ENCODE measurements around the gene PIGS.
"Not testable (repeated sequence)": the region's sequence is repeated elsewhere in the genome, so short reads cannot be mapped to it uniquely, and the experiment has no call there.

PIGS gene

DNA sequence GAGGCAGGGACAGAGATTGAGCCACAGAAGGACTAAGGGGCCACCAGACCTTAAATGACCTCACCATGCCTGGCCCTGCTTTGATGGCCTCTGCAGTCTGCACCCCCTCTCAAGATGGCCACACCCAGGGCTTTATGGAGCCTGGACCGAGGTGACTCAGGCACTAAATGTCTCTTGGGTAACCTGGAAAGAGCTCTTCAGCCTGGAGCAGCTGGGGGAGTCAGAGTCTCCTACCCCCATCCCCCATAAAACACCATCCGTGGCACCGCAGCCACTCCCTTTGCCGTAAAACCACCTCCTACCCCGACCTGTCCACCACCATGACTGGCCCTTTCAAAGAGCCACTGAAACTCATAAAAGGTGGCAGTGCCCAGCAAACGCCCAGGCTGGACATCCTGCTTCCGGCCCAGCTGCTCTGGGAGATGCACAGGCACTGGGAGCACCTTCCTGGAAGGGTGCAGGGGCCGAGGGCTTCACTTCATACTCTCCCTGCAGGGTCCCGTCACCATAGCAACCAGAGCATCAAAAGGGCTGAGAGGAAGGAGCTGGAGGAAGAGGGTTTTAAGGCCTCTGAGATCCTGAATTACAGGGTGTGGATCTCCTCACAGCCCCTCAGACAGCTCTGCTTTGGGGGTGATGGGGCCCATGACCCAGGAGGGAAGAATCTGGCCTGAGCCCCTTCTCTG is 42.9 kb downstream of the PIGS start:
- no peak for DNase-seq

DNA sequence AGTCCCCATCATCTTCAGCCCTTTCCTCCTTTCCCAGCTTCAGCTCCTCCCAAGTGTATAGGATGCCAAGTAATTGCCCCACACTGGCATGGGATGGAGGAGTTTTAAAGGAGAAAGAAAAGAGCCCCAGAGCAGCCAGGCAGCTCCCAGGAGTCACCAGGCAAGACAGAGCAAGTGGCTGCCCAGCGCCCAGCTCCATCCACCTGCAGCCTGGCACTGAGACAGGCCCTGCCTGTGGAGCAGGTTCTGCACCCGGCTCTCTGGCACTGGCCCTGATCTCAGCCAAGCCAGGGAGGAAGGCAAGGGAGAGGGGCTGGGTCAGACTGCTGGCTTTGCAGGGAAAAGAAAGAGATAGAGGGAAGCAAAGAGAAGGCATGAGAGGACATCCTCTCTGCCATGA is 43.5 kb downstream of the PIGS start:
- no peak for DNase-seq

DNA sequence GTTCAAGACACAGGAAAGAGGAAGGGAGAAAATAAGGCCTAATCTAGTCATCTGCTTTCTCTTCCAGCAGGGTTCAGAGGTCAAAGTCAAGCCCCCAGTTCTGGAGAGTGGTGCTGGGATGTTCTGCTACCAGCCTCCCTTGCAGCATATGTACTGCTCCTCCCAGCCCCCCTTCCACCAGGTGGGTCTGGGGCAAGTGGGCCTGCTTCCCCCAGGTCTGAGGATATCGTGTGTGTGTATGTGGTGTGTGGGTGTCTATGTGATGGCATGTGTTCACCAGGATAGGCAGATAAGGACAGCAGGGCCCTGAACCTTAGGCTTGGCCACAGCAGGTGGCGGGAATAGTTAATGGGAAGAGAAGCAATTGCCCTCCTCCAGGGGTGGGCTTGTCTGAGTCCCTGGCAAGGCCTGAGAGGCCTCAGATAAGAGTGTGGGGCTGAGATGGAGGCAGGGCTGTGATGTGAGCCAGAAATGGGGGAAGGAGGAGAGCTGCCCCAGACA is 44.1 kb downstream of the PIGS start:
- no peak for DNase-seq

DNA sequence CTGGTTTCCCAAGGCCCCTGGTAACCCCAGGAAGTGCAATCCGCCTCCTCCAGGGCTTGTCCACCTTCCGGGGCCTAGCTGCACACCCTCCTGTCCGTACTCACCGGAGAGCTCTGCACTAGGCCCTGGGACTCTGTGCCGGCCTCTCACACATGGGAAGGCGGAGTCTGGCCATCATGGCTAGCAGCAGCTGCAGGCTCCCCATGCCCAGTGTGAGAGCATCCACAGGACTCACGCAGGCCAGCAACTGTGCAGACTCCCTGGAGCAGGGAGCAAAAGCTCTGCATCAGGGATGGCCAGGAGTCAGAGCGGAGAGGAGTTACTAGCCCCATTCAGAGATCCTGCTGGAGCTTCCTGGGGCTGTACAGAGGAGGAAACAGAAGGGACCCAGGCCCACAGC is 44.9 kb downstream of the PIGS start:
- no peak for DNase-seq

DNA sequence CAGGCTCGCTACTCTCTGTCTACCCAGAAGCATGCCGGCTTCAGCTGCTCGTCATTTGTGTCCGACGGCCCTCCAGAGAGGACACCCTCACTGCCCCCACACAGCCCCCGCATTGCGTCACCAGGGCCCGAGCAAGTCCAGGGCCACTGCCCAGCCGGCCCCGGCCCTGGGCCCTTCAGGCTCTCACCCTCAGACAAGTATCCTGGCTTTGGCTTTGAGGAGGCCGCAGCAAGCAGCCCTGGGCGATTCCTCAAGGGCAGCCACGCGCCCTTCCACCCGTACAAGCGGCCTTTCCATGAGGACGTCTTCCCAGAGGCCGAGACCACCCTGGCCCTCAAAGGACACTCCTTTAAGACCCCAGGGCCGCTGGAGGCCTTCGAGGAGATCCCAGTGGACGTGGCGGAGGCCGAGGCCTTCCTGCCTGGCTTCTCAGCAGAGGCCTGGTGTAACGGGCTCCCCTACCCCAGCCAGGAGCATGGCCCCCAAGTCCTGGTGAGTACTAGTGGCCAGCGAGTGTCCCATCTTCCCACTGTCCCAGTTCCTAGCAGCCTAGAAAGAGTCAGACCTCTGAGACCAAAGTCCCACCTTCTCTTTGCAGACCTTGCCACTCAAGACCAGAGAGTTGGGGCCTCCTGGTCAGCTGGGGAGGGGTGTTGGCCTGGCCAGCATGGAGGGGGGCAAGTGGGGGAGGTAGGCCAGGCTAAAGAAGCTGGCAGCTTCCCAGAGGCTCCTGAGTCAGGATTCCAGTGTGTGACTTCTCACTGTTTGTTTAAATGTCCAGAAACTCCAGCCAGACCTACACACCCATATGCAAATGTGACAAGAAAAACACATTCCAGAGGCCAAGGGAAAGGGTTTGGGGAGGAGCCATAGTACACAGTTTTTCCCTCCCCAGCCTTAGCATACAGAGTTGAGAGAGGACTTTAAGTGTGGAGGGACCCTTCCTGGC is 46.6 kb downstream of the PIGS start:
- no peak for DNase-seq

DNA sequence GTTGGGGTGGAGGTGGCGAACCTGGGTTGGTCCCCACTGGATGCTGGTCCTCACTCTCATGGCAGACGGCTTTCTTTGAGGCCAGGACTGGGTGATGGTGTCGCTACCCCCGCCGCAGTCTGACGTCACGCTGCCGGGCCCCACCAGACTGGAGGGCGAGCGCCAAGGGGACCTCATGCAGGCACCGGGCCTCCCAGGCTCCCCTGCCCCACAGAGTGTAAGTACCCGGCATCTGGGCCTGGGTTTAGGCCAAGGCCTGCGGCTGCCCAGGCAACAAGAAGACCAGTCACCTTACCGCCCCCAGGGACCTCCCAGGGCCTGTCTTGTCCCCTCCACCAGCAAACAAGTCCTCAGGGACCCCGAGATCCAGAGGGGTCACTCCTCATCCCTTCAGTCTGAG is 47.4 kb downstream of the PIGS start:
- DNase-seq = no peak

DNA sequence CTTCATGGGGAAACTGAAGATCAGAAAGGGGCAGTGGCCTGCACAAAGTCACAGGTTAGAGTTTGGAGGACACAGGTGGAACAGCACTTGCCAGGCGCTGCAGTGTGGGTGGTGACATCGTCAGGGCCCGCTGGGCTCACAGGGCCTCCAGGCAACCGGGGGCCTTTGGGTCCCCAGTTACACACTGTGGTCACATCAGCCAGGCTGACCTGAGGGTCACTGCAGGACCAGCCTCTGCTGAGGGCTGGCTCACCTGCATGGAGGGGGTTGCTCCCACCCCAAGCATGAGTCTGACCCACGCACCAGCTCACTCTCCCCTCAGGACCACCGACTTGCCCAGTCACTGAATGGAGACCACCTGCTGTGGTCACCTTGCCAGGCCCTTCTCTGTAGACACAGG is 48.1 kb downstream of the PIGS start:
- no peak for DNase-seq

DNA sequence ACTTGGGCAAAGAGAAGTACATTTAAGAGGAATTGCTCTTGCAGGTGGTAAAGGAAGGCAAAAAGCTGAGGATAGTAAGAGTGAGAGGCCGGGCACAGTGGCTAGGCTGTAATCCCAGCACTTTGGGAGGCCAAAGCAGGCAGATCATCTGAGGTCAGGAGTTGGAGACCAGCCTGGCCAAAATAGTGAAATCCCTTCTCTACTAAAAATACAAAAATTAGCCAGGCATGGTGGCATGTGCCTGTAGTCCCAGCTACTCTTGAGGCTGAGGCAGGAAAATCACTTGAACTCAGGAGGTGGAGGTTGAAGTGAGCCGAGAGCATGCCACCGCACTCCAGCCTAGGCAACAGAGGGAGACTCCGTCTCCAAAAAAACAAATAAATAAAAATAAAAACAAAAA is 49.0 kb downstream of the PIGS start:
- DNase-seq = not testable (repeated sequence)

DNA sequence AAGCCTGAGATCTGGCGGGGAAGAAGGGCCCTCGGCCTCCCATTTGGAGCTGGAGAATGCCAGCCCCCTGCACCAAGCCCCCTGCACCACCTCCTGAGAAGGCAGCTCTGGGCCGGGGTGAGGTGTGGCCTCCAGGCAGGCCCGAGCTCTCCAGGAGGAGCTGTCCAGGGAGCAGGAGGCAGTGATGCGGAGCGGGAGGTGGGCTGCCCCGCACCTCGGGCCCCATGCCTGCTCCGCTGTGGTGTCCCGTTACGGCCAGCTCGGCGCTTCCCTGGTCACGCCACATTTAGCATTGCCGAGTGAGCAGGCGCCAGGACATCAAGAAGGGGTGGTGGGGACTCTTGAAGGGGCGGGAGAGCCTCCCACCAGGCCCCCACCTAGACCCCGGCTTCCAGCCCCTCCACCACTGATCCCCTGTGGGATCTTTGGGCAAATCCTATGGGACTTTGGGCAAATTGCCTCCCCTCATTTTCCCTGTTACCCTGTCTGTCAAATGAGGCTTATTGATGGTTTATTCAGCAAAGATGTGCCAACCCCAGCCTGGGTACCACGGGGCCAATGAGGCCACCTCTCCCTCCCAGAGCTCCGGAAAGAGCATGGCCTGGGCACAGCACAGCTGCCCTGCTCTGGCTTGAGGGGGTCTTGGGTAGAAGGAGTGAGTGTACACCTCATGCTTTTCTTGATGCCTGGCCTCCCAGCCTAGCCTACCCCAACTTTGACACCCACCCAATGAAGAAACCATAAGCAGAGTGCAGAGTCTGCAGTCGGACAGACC is 49.8 kb downstream of the PIGS start:
- DNase-seq = no peak

DNA sequence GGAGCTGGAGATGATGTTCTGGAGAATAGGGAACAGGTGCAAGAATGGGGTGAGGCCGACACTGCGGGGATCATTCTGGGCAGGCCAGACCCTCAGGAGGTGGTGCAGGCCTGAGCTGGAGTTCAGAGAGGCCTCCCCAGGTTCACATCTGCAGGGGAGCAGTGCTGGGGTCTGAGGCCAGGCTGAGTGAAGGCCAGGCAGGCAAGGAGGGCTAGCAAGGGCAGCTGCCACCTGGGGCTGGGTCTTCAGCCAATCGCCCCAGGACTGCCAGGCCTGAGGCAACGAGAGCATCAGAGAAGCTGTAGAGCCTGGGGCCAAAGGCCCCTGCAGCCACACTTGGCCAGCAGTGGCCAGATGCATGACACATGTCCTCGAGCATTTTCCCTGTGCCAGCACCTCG is 50.6 kb downstream of the PIGS start:
- DNase-seq = no peak

DNA sequence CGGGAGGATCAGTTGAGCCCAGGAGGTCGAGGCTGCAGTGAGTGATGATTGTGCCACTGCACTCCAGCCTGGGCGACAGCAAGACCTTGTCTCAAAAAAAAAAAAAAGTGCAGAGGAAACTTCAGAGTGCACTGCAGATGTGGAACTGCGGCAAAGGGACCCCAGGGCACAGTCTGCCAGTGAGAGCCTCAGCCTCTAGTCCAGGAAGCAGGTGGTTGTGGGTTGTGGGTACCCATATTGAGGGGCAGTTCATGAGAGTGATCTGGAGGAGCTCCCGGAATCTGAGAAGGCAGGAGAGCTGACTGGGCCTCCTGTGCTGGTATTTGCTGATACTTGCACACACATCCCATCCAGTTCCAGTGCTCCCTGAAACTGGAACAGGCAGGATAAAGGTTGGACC is 52.1 kb downstream of the PIGS start:
- no peak for DNase-seq

DNA sequence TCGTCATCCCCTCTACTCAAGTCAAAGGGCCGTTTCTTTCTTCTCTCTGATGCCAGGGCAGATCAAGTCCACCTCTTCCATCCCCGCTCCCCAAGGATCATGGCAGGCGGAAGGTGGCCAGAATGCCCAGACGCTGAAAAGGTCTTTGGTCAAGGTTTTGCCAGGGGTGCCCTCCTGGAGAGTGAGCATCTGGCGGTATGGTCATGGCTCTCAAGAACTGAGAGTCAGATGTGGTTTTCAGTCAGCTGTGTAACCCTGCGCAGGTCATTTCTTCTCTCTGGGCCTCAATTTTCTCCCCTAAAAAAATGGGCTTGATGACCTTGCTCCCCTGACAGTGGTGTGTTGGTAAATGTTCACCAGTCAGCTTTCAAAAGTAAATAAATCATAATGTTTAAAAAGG is 52.7 kb downstream of the PIGS start:
- no peak for DNase-seq

DNA sequence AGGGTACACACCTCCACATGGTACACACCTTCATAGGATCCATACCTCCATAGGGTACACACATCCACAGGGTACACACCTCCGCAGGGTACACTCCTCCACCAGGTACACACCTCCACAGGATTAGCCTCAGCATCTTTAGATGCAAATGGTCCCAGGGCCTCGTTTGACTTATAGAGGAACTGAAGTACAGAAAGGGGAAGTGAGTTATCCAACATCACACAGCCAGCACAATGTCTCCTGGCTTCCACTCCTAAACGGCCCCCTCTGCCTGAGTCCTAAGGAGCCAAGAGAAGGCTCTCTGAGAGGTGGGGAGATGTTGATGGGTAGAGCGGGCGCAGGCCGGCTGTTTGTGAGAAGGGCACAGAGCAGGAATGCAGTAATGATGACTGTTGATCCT is 53.2 kb downstream of the PIGS start:
- DNase-seq = no peak

DNA sequence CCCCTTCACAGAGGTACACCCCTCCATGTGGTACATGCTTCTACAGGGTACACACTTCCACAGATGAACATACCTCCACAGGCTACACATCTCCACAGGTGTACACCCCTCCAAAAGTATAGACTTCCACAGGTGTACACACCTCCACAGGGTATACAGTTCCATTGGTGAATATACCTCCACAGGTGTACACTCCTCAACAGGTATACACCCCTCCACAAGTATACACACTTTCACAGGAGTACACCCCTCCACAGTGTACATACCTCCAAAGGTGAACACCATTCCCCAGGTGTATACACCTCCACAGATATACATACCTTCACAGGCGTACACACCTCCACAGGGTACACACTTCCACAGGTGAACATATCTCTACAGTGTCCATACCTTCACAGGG is 55.8 kb downstream of the PIGS start:
- DNase-seq = no peak

DNA sequence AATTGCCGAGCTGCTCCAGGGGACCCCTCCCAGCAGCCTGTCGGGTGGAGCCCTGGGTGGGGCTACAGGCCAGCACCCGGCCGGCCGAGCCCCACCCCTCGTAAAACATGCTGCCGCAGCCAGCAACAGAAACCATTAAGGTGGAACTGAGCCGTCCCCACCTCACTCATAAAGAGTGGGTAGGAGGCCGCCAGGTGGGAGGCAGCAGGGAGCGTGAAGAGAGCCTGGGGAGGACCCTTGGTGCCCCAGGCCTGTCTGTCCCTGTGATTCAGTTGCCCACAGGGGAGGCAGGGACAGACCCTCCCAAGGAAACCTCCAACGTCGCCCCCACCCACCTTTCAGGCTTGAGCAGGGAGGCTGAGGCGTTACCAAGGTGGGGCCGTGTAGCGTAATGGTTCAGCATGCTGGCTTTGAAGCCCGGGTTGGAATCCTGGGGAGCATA is 56.7 kb downstream of the PIGS start:
- DNase-seq = no peak

DNA sequence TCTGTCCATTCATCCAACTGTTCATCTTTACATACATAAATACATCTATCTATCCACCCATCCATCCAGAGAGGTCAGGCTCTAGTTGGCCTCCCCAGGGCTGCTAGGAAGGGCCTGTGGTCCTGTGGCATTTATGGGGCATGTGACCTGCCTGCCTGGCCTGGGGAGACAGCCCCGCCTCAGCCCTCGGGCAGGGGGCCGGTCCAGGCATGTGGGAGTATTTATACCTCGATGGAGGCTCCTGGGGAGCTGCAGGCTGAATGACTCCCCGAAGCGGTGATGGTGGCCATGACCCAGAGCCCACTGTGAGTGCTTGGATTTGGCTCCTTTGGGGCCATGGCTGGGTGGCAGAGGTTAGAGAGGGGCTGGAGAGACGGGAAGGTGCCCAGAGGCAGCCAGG is 57.8 kb downstream of the PIGS start:
- no peak for DNase-seq

DNA sequence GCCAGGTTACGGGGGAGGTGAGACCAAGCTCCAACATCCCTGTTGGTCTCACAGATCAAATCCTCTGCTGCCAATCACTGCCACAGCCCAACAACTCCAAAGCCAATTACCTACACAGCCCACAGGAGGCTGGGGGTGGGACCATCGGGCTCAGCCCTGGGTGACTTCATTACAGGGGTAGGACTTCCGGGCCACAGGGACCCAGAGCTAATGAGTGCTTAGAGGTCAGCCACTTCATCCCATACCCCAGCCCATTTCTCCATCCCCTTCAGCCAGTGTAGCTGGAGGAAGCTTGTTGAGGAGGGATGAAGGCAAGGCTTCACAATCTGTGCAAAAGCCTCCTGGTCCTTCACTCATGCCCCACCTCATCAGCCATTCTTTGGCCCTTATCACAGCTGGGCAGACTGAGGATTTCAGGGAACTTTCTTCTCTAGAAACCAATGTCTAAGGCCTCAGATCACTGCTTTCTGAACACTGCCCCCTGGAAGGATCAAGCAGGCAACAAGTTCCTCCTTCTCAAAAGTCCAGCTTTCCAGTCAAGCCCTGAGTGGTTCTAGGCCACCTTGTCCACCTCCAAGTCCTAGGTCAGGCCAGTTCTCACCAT is 59.4 kb downstream of the PIGS start:
- DNase-seq = no peak

DNA sequence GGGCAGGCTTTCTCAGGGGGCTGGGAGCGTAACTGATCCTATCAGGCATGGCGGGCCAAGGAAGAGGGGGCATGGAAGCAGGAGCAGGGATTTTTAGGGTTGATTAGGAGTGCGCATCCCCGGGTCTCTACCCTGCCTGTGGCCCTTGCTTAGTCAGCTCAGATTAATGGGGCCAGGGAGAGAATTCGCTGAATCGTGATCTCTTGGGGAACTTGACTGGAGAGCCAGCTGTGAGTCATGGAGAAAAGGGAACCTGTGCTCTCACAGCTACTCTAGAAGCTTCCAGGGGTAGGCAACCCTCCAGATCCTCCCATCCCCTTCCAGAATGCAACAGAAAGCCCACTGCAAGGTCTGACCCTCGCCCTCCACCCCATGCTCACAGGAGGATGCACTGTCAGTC is 61.5 kb downstream of the PIGS start:
- DNase-seq = no peak

DNA sequence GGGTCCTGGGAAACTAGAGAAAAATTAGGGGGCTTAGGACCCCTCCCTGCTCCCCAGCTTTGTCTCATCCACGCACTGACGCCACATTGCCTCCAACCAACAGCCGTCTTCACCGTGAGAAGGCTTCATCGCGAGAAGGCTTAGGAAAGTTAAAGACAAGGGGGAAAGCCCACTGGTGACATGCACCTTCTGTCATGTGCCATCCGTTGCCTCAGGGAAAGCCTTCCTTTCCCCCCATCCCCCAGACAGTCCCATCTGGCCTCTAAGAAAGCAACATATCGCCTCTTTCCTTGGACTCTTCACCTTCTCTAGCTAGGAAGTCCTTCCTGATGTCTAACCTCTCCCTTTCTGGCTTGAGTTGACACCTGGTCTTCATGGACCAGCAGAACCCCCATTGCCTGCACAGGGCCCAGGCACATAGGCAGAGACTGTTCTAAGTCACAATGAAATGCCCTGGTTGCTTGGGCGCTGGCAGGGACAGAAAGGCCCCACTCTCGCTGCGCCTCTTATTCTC is 63.1 kb downstream of the PIGS start:
- no peak for DNase-seq

DNA sequence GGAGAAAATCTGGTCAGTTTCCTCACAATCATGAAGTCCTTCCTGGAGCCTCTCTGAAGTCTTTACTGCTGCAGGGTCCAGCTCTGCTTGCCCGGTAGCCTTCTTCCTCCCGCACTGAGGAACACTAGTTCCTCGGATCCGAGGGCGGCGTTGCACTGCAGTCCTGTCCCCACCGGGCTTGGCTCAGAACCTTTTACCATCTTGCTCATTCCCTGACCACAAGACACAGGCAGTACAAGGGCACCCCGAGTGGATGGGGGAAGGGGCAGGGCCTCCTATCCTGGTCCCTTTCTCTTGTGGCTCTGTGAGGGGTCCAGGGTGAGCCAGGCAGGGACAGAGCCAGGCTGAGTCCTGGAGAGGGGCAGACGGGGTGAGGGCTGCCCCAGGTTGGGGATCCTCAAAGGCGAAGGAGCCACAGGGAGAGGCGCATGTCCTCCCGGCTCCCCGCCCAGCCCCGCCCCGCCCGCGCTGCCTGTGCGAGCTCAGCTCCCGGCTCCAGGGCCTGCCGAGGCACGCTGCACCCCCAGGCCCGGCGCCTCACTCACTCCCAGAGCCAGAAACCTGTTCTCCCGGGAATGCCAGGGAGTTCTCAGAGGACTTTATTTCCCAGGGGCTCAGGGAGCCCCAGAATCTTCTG is 63.6 kb downstream of the PIGS start:
- DNase-seq = no peak

DNA sequence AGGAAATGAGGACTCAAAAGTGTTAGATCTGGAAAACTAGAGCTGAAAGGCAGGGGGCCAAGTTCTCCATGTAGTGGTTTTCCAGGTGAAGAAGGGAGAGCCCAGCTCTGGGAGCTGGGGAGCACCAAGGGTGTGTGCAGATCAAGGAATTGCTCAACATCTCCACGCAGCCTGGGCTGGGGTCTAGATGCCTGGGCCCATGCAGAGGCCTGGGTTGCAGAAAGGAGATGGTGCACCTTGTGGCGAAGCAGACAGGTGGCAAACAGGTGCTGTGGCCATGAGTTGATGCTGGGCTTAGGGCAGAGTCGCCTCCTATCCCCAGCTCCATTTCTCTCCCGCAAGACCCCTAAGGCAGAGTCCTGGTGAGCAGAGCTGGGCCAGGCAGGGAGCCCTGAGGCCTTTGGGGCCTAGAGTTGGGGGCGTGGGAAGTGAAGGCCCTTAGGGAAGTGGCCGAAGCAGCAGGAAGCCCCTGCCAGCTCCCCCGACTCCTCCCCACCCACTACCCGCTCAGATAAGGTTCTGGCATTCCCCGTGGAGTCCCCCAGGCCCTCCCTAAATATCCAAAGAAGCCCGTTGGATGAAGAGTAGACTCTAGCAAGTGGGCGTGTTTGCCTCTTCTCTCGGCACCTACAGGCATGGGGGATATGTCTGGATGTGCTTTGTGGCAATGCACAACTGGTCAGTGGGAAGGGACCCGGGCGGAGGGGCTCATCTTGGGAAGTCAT is 64.4 kb downstream of the PIGS start:
- DNase-seq = no peak

Data from NCI-H2029 (cell line).